ENCODE data around the gene ADAM19. TPM values are rescaled to one million over a fixed set of nuclear protein-coding genes. Genes with fewer than 3 reads are reported as not detected.

Gene ADAM19
- total RNA-seq, 1 donor from 2014 or later: 64.5 TPM

DNA sequence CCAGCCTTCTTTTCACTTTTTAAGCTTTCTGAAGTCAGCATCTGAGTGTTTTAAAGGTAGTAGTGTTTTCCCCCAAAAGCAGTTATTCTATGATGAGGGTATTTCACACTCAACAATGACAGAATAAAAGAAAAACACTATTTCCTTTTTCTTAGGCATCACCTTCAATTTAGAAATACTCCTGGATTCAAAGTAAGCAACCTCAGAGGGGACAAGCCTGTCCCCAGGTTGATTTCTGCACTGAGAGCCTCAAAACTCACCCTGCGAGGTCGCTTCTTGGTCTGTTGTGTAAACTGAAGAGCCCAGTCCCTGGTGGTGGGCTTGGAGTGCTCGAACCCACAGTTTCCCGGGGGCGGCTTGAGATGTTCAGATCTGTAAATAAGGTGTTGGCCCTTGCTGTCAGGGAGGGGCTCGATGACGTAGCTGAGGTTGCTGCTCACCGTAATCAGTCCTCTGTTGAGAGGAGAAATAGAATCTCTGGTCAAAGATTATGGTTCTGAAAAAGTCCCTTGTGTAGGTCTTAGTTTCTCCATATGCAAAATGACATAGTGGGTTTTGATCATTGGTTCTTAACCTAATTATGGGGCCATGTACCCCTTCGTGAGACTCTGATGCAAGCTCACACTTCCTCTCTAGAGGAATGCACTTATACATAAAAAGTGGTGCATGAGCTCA is 55.9 kb downstream of the ADAM19 start:
- Mint-ChIP-seq H3K27ac (ENCODE audit: unreplicated experiment) (no peak overlapping the region), H3K9me3 (ENCODE audit: unreplicated experiment) (no peaks in the 10 kb centered on the region), H3K4me1 (ENCODE audit: unreplicated experiment) (peaks cover 36% of the 10 kb centered on the region), H3K27me3 (ENCODE audit: unreplicated experiment) (no peaks in the 10 kb centered on the region), H3K36me3 (ENCODE audit: unreplicated experiment) (peaks cover 30% of the 10 kb centered on the region), H3K4me3 (ENCODE audit: unreplicated experiment) (no peak overlapping the region)
- TF ChIP-seq CTCF (IDR thresholded peaks at IDR 0.05): no peak
- no peak for DNase-seq (ENCODE audit: extremely low spot score, unreplicated experiment)

GRCh38 chr5:157518963-157519362 is 56.6 kb downstream of the ADAM19 start:
- Mint-ChIP-seq H3K9me3 (ENCODE audit: unreplicated experiment) (no peaks in the 10 kb centered on the region), H3K27me3 (ENCODE audit: unreplicated experiment) (no peaks in the 10 kb centered on the region), H3K36me3 (ENCODE audit: unreplicated experiment) (peaks cover 33% of the 10 kb centered on the region), H3K4me3 (ENCODE audit: unreplicated experiment) (no peak overlapping the region), H3K27ac (ENCODE audit: unreplicated experiment) (no peak overlapping the region), H3K4me1 (ENCODE audit: unreplicated experiment) (peaks cover 34% of the 10 kb centered on the region)
- no peak for DNase-seq (ENCODE audit: extremely low spot score, unreplicated experiment)
- TF ChIP-seq CTCF (IDR thresholded peaks at IDR 0.05): no peak

DNA sequence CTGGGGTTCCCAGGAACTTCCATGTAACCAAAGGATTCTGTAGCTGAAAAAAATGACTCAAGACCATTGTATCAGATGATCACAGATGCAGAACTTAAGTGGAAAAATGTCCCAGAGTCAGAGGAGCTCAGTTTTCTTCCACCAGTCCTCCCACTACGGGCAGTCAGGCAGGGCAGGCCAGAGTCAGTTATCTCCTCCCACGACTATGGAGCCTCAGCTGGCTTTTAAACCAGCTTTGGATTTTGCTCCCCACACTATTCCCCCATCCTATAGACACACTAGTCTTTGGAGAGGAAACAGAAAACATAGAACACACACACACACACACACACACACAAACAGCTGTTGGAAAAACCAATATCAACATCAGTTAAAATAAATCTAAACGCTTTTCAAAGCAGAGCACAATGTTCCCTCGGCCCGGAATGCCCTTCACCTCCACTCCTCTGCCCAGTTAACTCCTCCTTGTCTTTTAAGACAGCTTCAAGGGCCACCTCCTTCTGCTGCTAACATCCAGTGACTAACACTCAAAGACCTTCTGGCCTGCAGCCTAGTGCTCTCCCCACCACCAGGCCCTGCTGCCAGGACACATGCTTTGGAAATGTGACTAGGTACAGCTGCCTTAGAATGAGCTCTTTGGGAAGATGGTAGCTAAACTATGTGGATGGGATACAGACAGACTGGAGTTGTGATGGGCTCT is 58.8 kb downstream of the ADAM19 start:
- peaks cover 50% of the 10 kb centered on the region for H3K4me1 Mint-ChIP-seq (ENCODE audit: unreplicated experiment)
- no peak for TF ChIP-seq CTCF (IDR thresholded peaks at IDR 0.05)
- peaks cover 35% of the 10 kb centered on the region for H3K36me3 Mint-ChIP-seq (ENCODE audit: unreplicated experiment)
- no peaks in the 10 kb centered on the region for H3K9me3 Mint-ChIP-seq (ENCODE audit: unreplicated experiment)
- no peak for DNase-seq (ENCODE audit: extremely low spot score, unreplicated experiment)
- H3K4me3 Mint-ChIP-seq (ENCODE audit: unreplicated experiment): no peak overlapping the region
- H3K27me3 Mint-ChIP-seq (ENCODE audit: unreplicated experiment): no peaks in the 10 kb centered on the region
- peak overlapping the region; percentile 64 for H3K27ac Mint-ChIP-seq (ENCODE audit: unreplicated experiment)

- no peak for DNase-seq (ENCODE audit: extremely low spot score, unreplicated experiment)
- peaks cover 57% of the 10 kb centered on the region for H3K4me1 Mint-ChIP-seq (ENCODE audit: unreplicated experiment)
- H3K36me3 Mint-ChIP-seq (ENCODE audit: unreplicated experiment): peaks cover 30% of the 10 kb centered on the region
- no peak for TF ChIP-seq CTCF (IDR thresholded peaks at IDR 0.05)
- peak overlapping the region; percentile 64 for H3K27ac Mint-ChIP-seq (ENCODE audit: unreplicated experiment)
- no peak overlapping the region for H3K4me3 Mint-ChIP-seq (ENCODE audit: unreplicated experiment)
- no peaks in the 10 kb centered on the region for H3K27me3 Mint-ChIP-seq (ENCODE audit: unreplicated experiment)
- H3K9me3 Mint-ChIP-seq (ENCODE audit: unreplicated experiment): no peaks in the 10 kb centered on the region
Measured at GRCh38 chr5:157516006-157516405, 59.6 kb downstream of the ADAM19 start.

DNA sequence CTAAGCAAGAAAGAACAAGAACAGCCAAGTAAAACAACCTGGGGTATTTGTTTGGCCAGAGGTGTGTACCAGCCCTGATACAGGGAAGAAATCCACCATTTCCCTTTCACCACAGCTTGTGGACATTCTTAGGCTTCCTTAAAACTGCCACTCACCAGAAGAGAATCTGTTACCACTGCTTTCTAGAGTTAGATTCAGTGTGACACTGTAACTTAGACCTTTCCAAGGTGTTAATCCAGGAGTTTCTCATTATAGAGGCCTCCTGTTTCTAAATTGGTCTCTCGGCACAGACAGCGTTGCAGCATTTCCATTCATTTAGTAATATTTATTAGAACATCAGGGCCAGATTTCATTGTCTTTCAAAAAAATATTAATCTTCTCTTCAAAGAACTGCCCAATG is 60.6 kb downstream of the ADAM19 start:
- peaks cover 28% of the 10 kb centered on the region for H3K36me3 Mint-ChIP-seq (ENCODE audit: unreplicated experiment)

More for the DNA sequence above, 60.6 kb downstream of the ADAM19 start:
- peaks cover 65% of the 10 kb centered on the region for H3K4me1 Mint-ChIP-seq (ENCODE audit: unreplicated experiment)
- H3K4me3 Mint-ChIP-seq (ENCODE audit: unreplicated experiment): no peak overlapping the region
- no peaks in the 10 kb centered on the region for H3K27me3 Mint-ChIP-seq (ENCODE audit: unreplicated experiment)
- no peaks in the 10 kb centered on the region for H3K9me3 Mint-ChIP-seq (ENCODE audit: unreplicated experiment)
- TF ChIP-seq CTCF (IDR thresholded peaks at IDR 0.05): no peak
- no peak for DNase-seq (ENCODE audit: extremely low spot score, unreplicated experiment)
- H3K27ac Mint-ChIP-seq (ENCODE audit: unreplicated experiment): no peak overlapping the region

Measured in osteocyte (in vitro differentiated cells).